Ishikawa (cell line): ENCODE results near the gene CLASP1.

ENCODE experiments used
- CEBPB ChIP-seq: IDR thresholded peaks from 2 replicates; pipeline ENCODE4 v1.6.1; 2012
- CREB1 ChIP-seq: IDR thresholded peaks from 2 replicates; pipeline ENCODE4 v1.6.1; 2012; ENCODE audit warnings: low read depth
- EGR1 ChIP-seq: IDR thresholded peaks from 2 replicates; pipeline ENCODE4 v1.6.1; 2012
- EP300 ChIP-seq: IDR thresholded peaks from 2 replicates; pipeline ENCODE4 v1.6.1; 2012; ENCODE audit warnings: borderline replicate concordance
- FOXM1 ChIP-seq: IDR thresholded peaks from 2 replicates; pipeline ENCODE4 v1.6.1; 2012; ENCODE audit warnings: low read depth, borderline replicate concordance
- MAX ChIP-seq: IDR thresholded peaks from 2 replicates; pipeline ENCODE4 v1.6.1; 2012
- NFIC ChIP-seq: IDR thresholded peaks from 2 replicates; pipeline ENCODE4 v1.6.1; 2012
- RAD21 ChIP-seq: IDR thresholded peaks from 2 replicates; pipeline ENCODE4 v1.6.1; 2012; ENCODE audit warnings: low read depth
- REST ChIP-seq: IDR thresholded peaks from 2 replicates; pipeline ENCODE4 v1.6.1; 2012; ENCODE audit warnings: low read depth, mild to moderate bottlenecking
- TAF1 ChIP-seq: IDR thresholded peaks from 2 replicates; pipeline ENCODE4 v1.6.1; 2012; ENCODE audit warnings: low read depth, mild to moderate bottlenecking
- TCF12 ChIP-seq: IDR thresholded peaks from 2 replicates; pipeline ENCODE4 v1.6.1; 2012; ENCODE audit warnings: low read depth
- TEAD4 ChIP-seq: IDR thresholded peaks from 2 replicates; pipeline ENCODE4 v1.6.1; 2012
- YY1 ChIP-seq: IDR thresholded peaks from 2 replicates; pipeline ENCODE4 v1.6.1; 2012; ENCODE audit warnings: low read depth
- ZBTB7A ChIP-seq: IDR thresholded peaks from 2 replicates; pipeline ENCODE4 v1.6.1; 2012; ENCODE audit warnings: low read depth
- TF ChIP-seq, protein P1 (sequence below): IDR thresholded peaks from 2 replicates; pipeline ENCODE4 v1.6.1; 2012

CLASP1 gene

DNA sequence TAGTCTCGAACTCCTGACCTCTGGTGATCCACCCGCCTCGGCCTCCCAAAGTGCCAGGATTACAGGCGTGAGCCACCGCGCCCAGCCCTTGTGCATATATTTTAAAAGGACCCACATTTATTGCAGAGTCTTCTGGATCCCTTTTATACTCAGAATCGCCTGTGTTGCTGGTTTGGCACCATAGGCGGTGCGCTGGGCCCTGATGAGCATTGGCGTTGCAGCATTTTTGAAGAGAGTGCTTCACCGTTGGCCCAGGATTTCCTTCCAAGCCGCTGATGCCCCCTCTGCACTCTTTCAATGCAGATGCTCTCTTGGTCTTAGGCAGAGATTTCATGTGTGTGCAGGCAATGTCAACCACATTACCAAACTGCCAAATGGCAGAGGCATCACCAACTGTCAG, 350.8 kb downstream of the CLASP1 start:
- TF ChIP-seq CREB1, result no peak
- TF ChIP-seq EGR1, result no peak
- no peak for TF ChIP-seq REST
- TF ChIP-seq CEBPB, result no peak
- TF ChIP-seq EP300, result no peak

DNA sequence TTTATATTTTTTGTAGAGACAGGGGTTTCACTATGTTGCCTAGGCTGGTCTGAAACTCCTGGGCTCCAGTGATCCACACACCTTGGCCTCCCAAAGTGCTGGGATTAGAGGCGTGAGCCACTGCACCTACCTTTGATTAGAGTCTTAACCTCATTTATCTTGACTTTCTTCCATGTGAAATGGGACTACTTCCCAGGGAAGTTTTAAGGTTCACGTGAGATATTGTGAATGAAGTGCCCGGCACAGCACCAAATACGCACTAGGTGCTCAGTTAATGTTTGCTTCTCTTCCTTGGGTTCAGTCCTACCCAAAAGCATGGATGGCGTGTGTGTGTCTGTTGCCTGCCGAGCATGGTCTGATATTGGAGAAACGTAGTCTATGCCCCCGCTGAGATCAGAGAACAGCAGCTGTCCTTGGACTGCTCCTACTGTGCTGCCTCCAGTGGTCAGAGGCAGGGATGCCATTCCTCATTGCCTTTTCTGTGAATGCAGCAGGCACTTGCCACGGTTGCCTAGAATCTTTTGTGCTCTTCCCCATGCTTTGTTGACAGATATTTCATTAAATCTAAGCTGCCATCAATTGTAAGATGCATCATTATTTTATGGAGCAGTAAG, 351.9 kb downstream of the CLASP1 start:
- TF ChIP-seq EGR1 (no peak), RAD21 (peak; percentile 59)
- TF ChIP-seq, protein P1, sequence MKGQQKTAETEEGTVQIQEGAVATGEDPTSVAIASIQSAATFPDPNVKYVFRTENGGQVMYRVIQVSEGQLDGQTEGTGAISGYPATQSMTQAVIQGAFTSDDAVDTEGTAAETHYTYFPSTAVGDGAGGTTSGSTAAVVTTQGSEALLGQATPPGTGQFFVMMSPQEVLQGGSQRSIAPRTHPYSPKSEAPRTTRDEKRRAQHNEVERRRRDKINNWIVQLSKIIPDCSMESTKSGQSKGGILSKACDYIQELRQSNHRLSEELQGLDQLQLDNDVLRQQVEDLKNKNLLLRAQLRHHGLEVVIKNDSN, result no peak

DNA sequence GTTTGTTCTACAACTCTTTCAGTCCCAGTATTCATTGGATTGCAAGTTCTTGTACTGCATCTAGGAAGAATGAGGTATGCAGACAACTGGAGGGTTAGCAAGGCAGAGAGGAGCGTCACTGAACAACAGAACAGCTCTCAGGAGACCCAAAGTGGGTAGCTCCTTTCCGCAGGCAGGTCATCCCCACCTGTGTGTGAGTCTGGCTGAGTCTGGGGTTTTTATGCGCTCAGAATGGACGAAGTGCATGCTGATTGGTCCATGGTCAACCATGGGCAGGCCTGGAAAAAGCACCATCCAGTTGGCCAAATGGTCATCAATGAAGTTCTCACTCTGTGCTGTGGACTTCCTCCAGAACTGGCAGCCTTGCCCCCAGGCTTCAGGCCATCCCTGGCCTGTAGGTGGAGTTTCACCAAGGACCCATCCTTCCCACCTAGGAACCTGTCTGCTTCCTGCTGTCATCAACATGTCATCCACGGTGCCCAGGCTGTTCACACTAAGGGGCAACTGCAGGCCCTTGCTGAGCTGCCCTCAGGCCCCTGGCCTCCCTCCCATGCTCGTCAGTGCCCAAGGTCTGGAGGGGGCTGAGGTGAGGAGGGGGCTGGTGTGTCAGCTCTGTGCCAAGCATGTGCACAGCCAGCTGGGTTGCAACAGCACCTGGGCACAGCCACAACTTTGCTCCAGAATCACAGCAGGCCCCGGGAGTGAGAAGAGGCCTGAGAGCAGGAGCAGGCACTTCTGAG, 353.2 kb downstream of the CLASP1 start:
- TF ChIP-seq MAX (no peak), FOXM1 (no peak), RAD21 (no peak)

DNA sequence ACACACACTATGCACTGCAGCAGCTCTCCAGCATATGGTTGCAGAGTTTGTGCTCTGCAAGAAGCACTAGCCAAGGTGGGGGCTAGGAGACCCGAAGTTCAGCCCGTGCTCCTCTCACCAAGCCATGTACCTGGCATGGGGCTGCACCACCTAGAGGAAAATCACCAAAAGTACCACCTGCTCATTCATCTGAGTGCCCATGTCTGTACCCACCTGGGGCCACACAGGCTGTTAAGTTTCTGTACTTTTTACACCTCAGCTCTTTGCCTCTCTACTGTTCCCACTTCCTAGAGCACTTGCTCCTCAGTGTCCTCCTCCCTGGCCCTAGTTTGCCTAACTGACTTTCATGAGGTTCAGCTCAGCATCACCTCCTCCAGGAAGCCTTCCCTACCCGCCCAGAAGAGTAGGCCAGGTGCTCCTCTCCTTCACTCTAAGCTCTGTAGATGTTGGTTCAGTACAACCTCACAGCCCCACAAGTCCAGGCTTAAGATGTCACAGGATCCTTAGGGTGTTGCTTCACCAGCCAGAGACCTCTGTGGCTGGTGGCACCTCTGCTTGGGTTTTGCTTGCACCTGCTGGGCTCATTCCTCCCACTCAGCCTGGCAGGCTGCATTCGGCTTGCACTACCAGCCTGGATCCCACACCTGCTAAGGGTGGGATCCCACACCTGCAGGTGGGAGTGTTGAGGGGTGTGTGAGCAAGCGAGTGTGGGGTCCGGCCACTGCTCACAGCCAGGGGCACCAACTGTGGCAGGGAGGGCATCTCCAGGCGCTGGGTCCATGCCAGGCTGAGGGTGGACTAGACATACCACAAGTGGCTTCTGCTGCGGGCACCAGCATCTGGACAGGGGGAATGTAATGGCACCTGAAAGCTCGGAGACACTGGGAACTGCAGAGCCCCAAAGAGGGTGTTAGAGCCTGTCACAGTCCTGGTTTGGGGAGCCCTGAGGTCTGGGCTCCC, 354.1 kb downstream of the CLASP1 start:
- TF ChIP-seq CREB1, result no peak
- TF ChIP-seq, protein P1, result no peak
- TF ChIP-seq MAX, result no peak
- TF ChIP-seq FOXM1, result no peak
- no peak for TF ChIP-seq YY1
- no peak for TF ChIP-seq NFIC
- TF ChIP-seq EGR1, result no peak
- no peak for TF ChIP-seq ZBTB7A
- no peak for TF ChIP-seq CEBPB
- no peak for TF ChIP-seq TEAD4

DNA sequence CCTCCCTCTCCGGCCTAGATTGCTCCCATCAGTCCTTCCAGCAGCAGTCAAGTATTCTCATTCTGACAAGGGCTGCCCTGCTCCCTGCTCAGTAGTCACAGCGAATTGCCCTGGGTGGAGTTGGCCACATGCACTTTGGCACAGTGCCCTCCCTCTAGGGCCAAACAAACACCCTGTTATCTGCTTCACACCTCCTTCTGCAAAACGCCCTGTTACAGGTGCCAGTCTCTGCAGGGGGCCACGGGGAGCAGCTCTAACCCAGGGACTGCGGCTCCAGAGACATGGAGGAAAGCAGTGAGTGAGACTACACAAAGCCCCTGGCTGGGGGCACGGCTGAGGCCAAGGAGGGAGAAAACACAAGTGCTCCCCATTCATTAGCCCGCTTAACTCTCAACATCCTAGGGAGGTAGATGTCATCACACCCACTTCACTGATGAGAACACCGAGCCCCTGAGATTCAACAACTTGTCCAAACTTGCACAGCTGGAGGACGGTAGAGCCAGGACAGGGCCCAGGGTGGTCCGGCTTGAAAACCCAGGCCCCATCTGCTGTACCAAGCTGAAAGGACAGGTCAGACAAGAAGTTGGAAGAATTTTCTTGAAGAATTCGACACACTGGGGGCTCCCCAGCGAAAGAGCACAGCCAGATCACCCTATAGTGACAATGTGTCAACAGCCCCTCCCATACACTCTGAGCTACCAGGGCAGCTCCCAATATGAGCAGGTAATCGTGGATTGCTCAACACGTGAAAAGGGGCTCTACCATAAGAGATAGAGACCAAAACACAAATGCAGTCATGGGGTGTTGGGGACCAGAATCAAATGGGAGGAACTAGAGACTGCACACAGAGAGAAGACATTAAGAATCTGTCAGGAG, 355.6 kb downstream of the CLASP1 start:
- TF ChIP-seq TAF1 (no peak), TCF12 (no peak), REST (no peak), RAD21 (no peak), TEAD4 (no peak), YY1 (no peak), FOXM1 (no peak), EGR1 (no peak), ZBTB7A (no peak), CEBPB (no peak), EP300 (no peak), NFIC (no peak), MAX (no peak)
- TF ChIP-seq, protein P1, result no peak
